Adrenal gland (tissue), 5 donors: Measurements from ENCODE around the gene EPHB1.

Experiments
- CTCF ChIP-seq, 6 experiments: fragments of 450-650 bp in 4 of 6; fragments of 200-600 bp in 2 of 6; sonication (generic) in 1 of 6; IDR thresholded peaks; 1 replicate in 5 of 6; 2 replicates in 1 of 6; pipeline versions ENCODE4 v1.5.1 to v1.8.0; 2016 to 2021; ENCODE audit warnings: antibody characterized with exemption in 6 of 6, mild to moderate bottlenecking in 2 of 6, moderate library complexity in 1 of 6
- POLR2A ChIP-seq, 2 donors: fragments of 450-650 bp; IDR thresholded peaks; one replicate each; pipeline ENCODE4 v1.6.1; 2017; ENCODE audit warnings: antibody characterized with exemption in 2 of 2, mild to moderate bottlenecking in 2 of 2, moderate library complexity in 1 of 2
- donor health status: DM: no; HTN: no; CAD: no.

GRCh38 chr3:135237371-135238143 is 442.5 kb downstream of the EPHB1 start:
- no peak for TF ChIP-seq CTCF (IDR thresholded peaks at IDR 0.05)
- TF ChIP-seq POLR2A (IDR thresholded peaks at IDR 0.05) = no peak
